Astrocyte of the spinal cord (primary cell): Measurements from ENCODE around the gene IL1RL2.

Experiments
- DNase-seq: peaks from one replicate; pipeline ENCODE4 v3.0.0; 2011; ENCODE audit warnings: low read depth, low spot score
- H3K4me3 ChIP-seq: 2 replicates; pipeline ENCODE4 v1.5.1; 2011; ENCODE audit warnings: low read depth, mild to moderate bottlenecking, low read length, moderate library complexity
- CTCF ChIP-seq: IDR thresholded peaks from 2 replicates; pipeline ENCODE4 v1.5.1; 2012; ENCODE audit warnings: low read depth, mild to moderate bottlenecking, low read length, inconsistent platforms
- in situ Hi-C: cut with HindIII; loops from 2 replicates; pipeline ENCODE4 v1.10.0; 2017; ENCODE audit warnings: low sequenced_read_pairs

Gene IL1RL2

GRCh38 chr2:102141970-102142828, 44.6 kb upstream of the IL1RL2 start, which contains the start of gene IL1R1:
Gene IL1R1 (plus strand): TSS chr2:102142746. CDS start chr2:102157725, 14,979 bp downstream.
- TF ChIP-seq CTCF = no peak
- peak within 1 kb of the TSS; percentile 69 for H3K4me3 ChIP-seq
- in situ Hi-C loops = no loop called here
- DNase-seq = peak; percentile 84

- in situ Hi-C loops = no loop called here
- DNase-seq = peak; percentile 63
- no peak for TF ChIP-seq CTCF
These were observed 43.9 kb upstream of the IL1RL2 start for GRCh38 chr2:102142829-102143449.

GRCh38 chr2:102143450-102143985, 43.3 kb upstream of the IL1RL2 start:
- peak overlapping the region; percentile 69 for H3K4me3 ChIP-seq
- in situ Hi-C loops = no loop called here
- TF ChIP-seq CTCF = no peak
- DNase-seq = peak; percentile 52

More at GRCh38 chr2:102142829-102143449, 43.9 kb upstream of the IL1RL2 start:
- peak overlapping the region; percentile 69 for H3K4me3 ChIP-seq

- TF ChIP-seq CTCF = no peak
- peak overlapping the region; percentile 69 for H3K4me3 ChIP-seq
- in situ Hi-C loops = no loop called here
- DNase-seq = no peak
These were observed 42.7 kb upstream of the IL1RL2 start for GRCh38 chr2:102144128-102144527.

GRCh38 chr2:102145107-102145506, 41.7 kb upstream of the IL1RL2 start:
- TF ChIP-seq CTCF = no peak
- DNase-seq = no peak
- in situ Hi-C loops = no loop called here
- no peak overlapping the region for H3K4me3 ChIP-seq

- in situ Hi-C loops = no loop called here
- TF ChIP-seq CTCF = no peak
- H3K4me3 ChIP-seq = no peak overlapping the region
- no peak for DNase-seq
These were observed 40.9 kb upstream of the IL1RL2 start for GRCh38 chr2:102145934-102146333.
